Erythroblast (primary cell): ENCODE results near the gene LCOR.

Source experiments
- GATA1 ChIP-seq: IDR thresholded peaks from 2 replicates; pipeline ENCODE4 v1.6.1; 2011; ENCODE audit warnings: low read depth, mild to moderate bottlenecking, control low read depth, low read length, moderate library complexity
- POLR2A ChIP-seq: IDR thresholded peaks from 2 replicates; pipeline ENCODE4 v1.6.1; 2011; ENCODE audit warnings: mild to moderate bottlenecking, low read length

- TF ChIP-seq POLR2A, result no peak
- TF ChIP-seq GATA1, result no peak
Observed at GRCh38 chr10:96842896-96843723, 11.0 kb downstream of the LCOR start.
